Rectal smooth muscle tissue (tissue), 1 donor: ENCODE measurements around the gene KIAA1755.

Source experiments
- H3K27ac ChIP-seq: one replicate; pipeline ENCODE4 v1.7.0; 2013; ENCODE audit warnings: low read depth, low read length, inconsistent platforms
- H3K27me3 ChIP-seq: one replicate; pipeline ENCODE4 v1.7.0; 2013; ENCODE audit warnings: low read length; ENCODE audit not compliant: control insufficient read depth, insufficient read depth
- H3K36me3 ChIP-seq: one replicate; pipeline ENCODE4 v1.7.0; 2013; ENCODE audit warnings: low read length; ENCODE audit not compliant: control insufficient read depth, insufficient read depth
- H3K4me1 ChIP-seq: one replicate; pipeline ENCODE4 v1.7.0; 2013; ENCODE audit warnings: low read length; ENCODE audit not compliant: control insufficient read depth, insufficient read depth
- H3K4me3 ChIP-seq: one replicate; pipeline ENCODE4 v1.7.0; 2013; ENCODE audit warnings: low read length
- H3K9ac ChIP-seq: one replicate; pipeline ENCODE4 v1.7.0; 2013; ENCODE audit warnings: low read length

KIAA1755 gene

GRCh38 chr20:38242848-38243708 lies 17.5 kb downstream of the KIAA1755 start:
- H3K27ac ChIP-seq, result no peak overlapping the region
- H3K27me3 ChIP-seq, result peaks cover 3% of the 10 kb centered on the region
- no peak overlapping the region for H3K4me3 ChIP-seq
- no peak overlapping the region for H3K9ac ChIP-seq
- H3K36me3 ChIP-seq, result peaks cover 5% of the 10 kb centered on the region
- H3K4me1 ChIP-seq, result peaks cover 8% of the 10 kb centered on the region

- Histone ChIP-seq H3K27ac (no peak overlapping the region), H3K9ac (no peak overlapping the region), H3K27me3 (peaks cover 3% of the 10 kb centered on the region), H3K4me1 (no peaks in the 10 kb centered on the region), H3K4me3 (no peak overlapping the region), H3K36me3 (peaks cover 5% of the 10 kb centered on the region)
Observed at GRCh38 chr20:38241201-38241600, 19.3 kb downstream of the KIAA1755 start.

- H3K9ac ChIP-seq, result no peak overlapping the region
- no peaks in the 10 kb centered on the region for H3K4me1 ChIP-seq
- peaks cover 3% of the 10 kb centered on the region for H3K27me3 ChIP-seq
- H3K36me3 ChIP-seq, result peaks cover 5% of the 10 kb centered on the region
- H3K4me3 ChIP-seq, result no peak overlapping the region
- no peak overlapping the region for H3K27ac ChIP-seq
Observed at GRCh38 chr20:38239441-38239840, 21.1 kb downstream of the KIAA1755 start.

- no peak overlapping the region for H3K4me3 ChIP-seq
- peaks cover 5% of the 10 kb centered on the region for H3K36me3 ChIP-seq
- peaks cover 3% of the 10 kb centered on the region for H3K27me3 ChIP-seq
- no peaks in the 10 kb centered on the region for H3K4me1 ChIP-seq
- no peak overlapping the region for H3K9ac ChIP-seq
- no peak overlapping the region for H3K27ac ChIP-seq
Observed at GRCh38 chr20:38238829-38239228, 21.7 kb downstream of the KIAA1755 start.

- peaks cover 3% of the 10 kb centered on the region for H3K27me3 ChIP-seq
- H3K9ac ChIP-seq, result no peak overlapping the region
- H3K36me3 ChIP-seq, result no peaks in the 10 kb centered on the region
- H3K4me3 ChIP-seq, result no peak overlapping the region
- no peak overlapping the region for H3K27ac ChIP-seq
- H3K4me1 ChIP-seq, result no peaks in the 10 kb centered on the region
Observed at GRCh38 chr20:38237381-38237780, 23.2 kb downstream of the KIAA1755 start.

- Histone ChIP-seq H3K27ac (no peak overlapping the region), H3K4me1 (no peaks in the 10 kb centered on the region), H3K4me3 (no peak overlapping the region), H3K9ac (no peak overlapping the region), H3K36me3 (no peaks in the 10 kb centered on the region), H3K27me3 (no peaks in the 10 kb centered on the region)
Observed at GRCh38 chr20:38231531-38232121, 28.9 kb downstream of the KIAA1755 start.

- Histone ChIP-seq H3K36me3 (no peaks in the 10 kb centered on the region), H3K9ac (no peak overlapping the region), H3K4me3 (no peak overlapping the region), H3K4me1 (no peaks in the 10 kb centered on the region), H3K27me3 (no peaks in the 10 kb centered on the region), H3K27ac (no peak overlapping the region)
Observed at GRCh38 chr20:38230957-38231526, 29.5 kb downstream of the KIAA1755 start.

- Histone ChIP-seq H3K9ac (no peak overlapping the region), H3K36me3 (no peaks in the 10 kb centered on the region), H3K4me3 (no peak overlapping the region), H3K27me3 (no peaks in the 10 kb centered on the region), H3K27ac (no peak overlapping the region), H3K4me1 (no peaks in the 10 kb centered on the region)
Observed at GRCh38 chr20:38230253-38230551, 30.3 kb downstream of the KIAA1755 start.

- no peaks in the 10 kb centered on the region for H3K36me3 ChIP-seq
- H3K4me1 ChIP-seq, result no peaks in the 10 kb centered on the region
- H3K9ac ChIP-seq, result no peak overlapping the region
- no peaks in the 10 kb centered on the region for H3K27me3 ChIP-seq
- no peak overlapping the region for H3K27ac ChIP-seq
- H3K4me3 ChIP-seq, result no peak overlapping the region
Observed at GRCh38 chr20:38229376-38230252, 30.9 kb downstream of the KIAA1755 start.

GRCh38 chr20:38228436-38228835 lies 32.1 kb downstream of the KIAA1755 start:
- Histone ChIP-seq H3K9ac (no peak overlapping the region), H3K36me3 (no peaks in the 10 kb centered on the region), H3K4me1 (no peaks in the 10 kb centered on the region), H3K27ac (no peak overlapping the region), H3K4me3 (no peak overlapping the region), H3K27me3 (no peaks in the 10 kb centered on the region)

- H3K4me1 ChIP-seq, result no peaks in the 10 kb centered on the region
- H3K27me3 ChIP-seq, result no peaks in the 10 kb centered on the region
- H3K27ac ChIP-seq, result no peak overlapping the region
- no peak overlapping the region for H3K9ac ChIP-seq
- no peaks in the 10 kb centered on the region for H3K36me3 ChIP-seq
- no peak overlapping the region for H3K4me3 ChIP-seq
Observed at GRCh38 chr20:38227420-38228360, 32.8 kb downstream of the KIAA1755 start.
